ENCODE measurements around the gene WFS1. TPM values are rescaled to one million over a fixed set of nuclear protein-coding genes. Genes with fewer than 3 reads are reported as not detected.

Gene WFS1
- total RNA-seq, 4 donors from 2014 or later = 62.3 to 159 (median 104) TPM

DNA sequence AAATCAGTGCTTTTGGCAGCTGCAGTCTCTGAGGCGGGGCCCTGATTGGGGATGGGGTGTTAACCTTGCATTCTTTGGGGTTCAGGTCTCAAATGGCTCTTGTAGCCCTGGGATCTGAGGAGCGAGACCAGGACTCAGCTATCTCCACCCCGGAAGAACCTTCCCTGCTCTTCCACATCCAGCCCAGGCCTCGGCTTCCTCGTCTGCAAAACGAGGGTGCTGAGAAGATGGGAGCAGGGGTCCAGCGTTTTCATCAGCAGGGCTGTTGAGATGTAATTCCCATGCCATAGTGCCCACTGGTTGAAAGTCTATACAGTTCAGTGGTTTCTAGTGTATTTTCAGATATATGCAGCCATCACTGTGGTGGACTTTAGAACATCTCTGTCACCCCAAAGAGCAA, 34.6 kb upstream of the WFS1 start:
- H3K9me3 ChIP-seq = no peaks in the 10 kb centered on the region
- H3K36me3 ChIP-seq = no peaks in the 10 kb centered on the region
- H3K4me3 ChIP-seq = no peak overlapping the region
- intact Hi-C loops (cut with DNase I) = no loop called here
- no peak for DNase-seq (ENCODE audit: extremely low spot score)
- 93% methylated on average over 6 of the region's 7 CpGs for WGBS
- H3K4me1 ChIP-seq = no peaks in the 10 kb centered on the region
- TF ChIP-seq EP300 (IDR thresholded peaks at IDR 0.05) (no peak), POLR2AphosphoS5 (IDR thresholded peaks at IDR 0.05) (no peak), POLR2A (IDR thresholded peaks at IDR 0.05; ENCODE audit: low read depth) (no peak)
- TF ChIP-seq, protein P1, sequence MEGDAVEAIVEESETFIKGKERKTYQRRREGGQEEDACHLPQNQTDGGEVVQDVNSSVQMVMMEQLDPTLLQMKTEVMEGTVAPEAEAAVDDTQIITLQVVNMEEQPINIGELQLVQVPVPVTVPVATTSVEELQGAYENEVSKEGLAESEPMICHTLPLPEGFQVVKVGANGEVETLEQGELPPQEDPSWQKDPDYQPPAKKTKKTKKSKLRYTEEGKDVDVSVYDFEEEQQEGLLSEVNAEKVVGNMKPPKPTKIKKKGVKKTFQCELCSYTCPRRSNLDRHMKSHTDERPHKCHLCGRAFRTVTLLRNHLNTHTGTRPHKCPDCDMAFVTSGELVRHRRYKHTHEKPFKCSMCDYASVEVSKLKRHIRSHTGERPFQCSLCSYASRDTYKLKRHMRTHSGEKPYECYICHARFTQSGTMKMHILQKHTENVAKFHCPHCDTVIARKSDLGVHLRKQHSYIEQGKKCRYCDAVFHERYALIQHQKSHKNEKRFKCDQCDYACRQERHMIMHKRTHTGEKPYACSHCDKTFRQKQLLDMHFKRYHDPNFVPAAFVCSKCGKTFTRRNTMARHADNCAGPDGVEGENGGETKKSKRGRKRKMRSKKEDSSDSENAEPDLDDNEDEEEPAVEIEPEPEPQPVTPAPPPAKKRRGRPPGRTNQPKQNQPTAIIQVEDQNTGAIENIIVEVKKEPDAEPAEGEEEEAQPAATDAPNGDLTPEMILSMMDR (IDR thresholded peaks at IDR 0.05) = no peak
- peaks cover 0 to 24% (median 0%) of the 10 kb centered on the region in 4 donors for H3K27me3 ChIP-seq
- no peak overlapping the region for H3K27ac ChIP-seq (replicated peaks in 1 of 4)

DNA sequence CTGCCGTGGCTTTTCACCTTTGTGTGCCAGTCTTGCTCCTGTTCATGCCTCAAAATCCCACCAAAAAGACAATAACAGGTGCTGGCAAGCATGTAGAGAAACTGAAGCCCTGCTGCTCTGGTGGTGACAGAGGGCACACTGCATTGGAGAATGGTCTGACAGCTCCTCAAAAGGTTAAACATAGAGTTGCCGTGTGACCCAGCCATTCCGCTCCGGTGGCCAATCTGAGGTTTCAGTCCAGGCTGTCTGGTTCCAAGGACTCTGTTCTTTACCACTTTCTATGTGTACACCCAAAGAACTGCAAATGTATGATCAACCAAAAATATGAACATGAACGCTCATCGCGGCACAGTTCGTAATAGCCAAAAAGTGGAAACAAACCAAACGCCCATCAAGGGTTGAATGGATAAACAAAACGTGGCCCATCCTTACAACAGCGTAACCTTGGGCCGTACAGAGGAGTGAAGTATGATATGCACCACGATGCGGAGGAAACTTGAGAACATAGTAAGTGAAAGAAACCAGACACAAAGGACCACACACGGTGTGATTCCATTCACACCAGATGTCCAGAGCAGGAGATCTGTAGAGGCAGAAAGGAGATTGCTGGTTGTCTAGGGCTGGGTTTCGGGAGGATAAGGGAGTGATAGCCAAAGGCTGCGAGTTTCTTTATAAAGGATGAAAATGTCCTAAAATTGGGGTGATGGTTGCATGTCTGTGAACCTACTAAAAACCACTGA, 33.6 kb upstream of the WFS1 start:
- intact Hi-C loops (cut with DNase I) = no loop called here
- no peak for TF ChIP-seq EP300 (IDR thresholded peaks at IDR 0.05)
- no peak for TF ChIP-seq POLR2AphosphoS5 (IDR thresholded peaks at IDR 0.05)
- TF ChIP-seq, protein P1 (IDR thresholded peaks at IDR 0.05) = no peak
- TF ChIP-seq POLR2A (IDR thresholded peaks at IDR 0.05; ENCODE audit: low read depth) = no peak
- Histone ChIP-seq H3K27ac (replicated peaks in 1 of 4) (no peak overlapping the region), H3K9me3 (no peaks in the 10 kb centered on the region), H3K27me3 (peaks cover 0 to 32% (median 0%) of the 10 kb centered on the region in 4 donors), H3K36me3 (no peaks in the 10 kb centered on the region), H3K4me1 (no peaks in the 10 kb centered on the region), H3K4me3 (no peak overlapping the region)
- DNase-seq (ENCODE audit: extremely low spot score) = no peak
- WGBS = 31% methylated on average over 17 of the region's 17 CpGs

DNA sequence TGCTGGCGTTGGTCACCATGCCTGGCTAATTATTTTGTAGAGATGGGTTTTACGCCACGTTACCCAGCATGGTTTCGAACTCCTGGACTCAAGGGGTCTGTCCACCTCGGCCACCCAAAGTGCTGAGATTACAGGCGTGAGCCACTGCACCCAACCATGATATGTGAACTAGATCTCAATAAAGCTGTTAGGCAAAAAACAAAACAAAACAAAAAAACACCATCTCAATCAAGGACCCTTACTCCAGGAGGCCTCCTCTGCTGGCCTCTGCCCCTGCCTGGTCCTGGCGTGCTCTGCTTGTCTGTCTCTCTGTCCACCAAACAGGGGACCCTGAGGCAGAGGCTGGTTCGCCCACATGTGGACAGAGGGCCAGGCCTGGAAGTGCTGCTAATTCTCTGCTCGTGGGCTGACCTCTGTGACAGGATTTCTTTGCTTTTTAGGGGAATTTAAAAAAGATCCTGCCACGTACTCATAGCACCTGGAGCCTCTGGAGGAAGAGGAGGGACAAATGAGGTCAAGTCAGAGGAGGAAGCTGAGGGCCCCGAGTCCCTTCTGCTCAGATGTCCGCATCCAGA, 32.7 kb upstream of the WFS1 start:
- 76% methylated on average over 11 of the region's 12 CpGs for WGBS
- Histone ChIP-seq H3K4me1 (no peaks in the 10 kb centered on the region), H3K27me3 (peaks cover 0 to 36% (median 0%) of the 10 kb centered on the region in 4 donors), H3K9me3 (no peaks in the 10 kb centered on the region), H3K4me3 (no peak overlapping the region), H3K36me3 (no peaks in the 10 kb centered on the region), H3K27ac (replicated peaks in 1 of 4) (no peak overlapping the region)
- no peak for DNase-seq (ENCODE audit: extremely low spot score)
- intact Hi-C loops (cut with DNase I) = no loop called here
- TF ChIP-seq, protein P1 (IDR thresholded peaks at IDR 0.05) = no peak
- no peak for TF ChIP-seq POLR2A (IDR thresholded peaks at IDR 0.05; ENCODE audit: low read depth)
- TF ChIP-seq EP300 (IDR thresholded peaks at IDR 0.05) = no peak
- TF ChIP-seq POLR2AphosphoS5 (IDR thresholded peaks at IDR 0.05) = no peak

DNA sequence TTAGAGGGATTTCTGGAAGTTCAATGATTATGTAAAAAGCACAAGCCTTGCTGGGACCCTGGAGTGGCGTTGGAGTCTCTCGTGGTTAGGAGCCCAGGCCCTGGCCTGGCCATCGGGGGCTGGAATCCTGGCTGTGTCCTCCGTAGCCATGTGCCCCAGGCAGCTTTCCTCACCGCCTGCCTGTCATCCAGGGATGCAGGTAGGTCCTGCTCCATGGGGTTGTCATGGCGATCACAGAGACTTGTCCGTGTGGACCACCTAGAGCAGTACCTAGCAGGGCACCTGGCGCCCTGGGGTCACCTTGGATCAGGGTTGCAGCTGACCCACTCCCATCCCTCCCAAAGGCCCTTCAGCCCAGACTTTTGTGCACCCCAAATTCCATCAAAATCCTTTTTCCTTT, 30.2 kb upstream of the WFS1 start:
- Histone ChIP-seq H3K9me3 (peaks cover 0 to 9% (median 4%) of the 10 kb centered on the region in 4 donors), H3K4me3 (no peak overlapping the region), H3K4me1 (no peaks in the 10 kb centered on the region), H3K36me3 (no peaks in the 10 kb centered on the region), H3K27me3 (peaks cover 0 to 46% (median 0%) of the 10 kb centered on the region in 4 donors), H3K27ac (replicated peaks in 1 of 4) (no peak overlapping the region)
- intact Hi-C loops (cut with DNase I) = no loop called here
- no peak for TF ChIP-seq POLR2AphosphoS5 (IDR thresholded peaks at IDR 0.05)
- TF ChIP-seq, protein P1 (IDR thresholded peaks at IDR 0.05) = no peak
- TF ChIP-seq POLR2A (IDR thresholded peaks at IDR 0.05; ENCODE audit: low read depth) = no peak
- TF ChIP-seq EP300 (IDR thresholded peaks at IDR 0.05) = no peak
- DNase-seq (ENCODE audit: extremely low spot score) = no peak
- 79% methylated on average over 3 of the region's 8 CpGs for WGBS

All from esophagus muscularis mucosa (tissue), 4 donors.